HEK293 (cell line): ENCODE results near the gene PAX4.

Experiments
- CTCF ChIA-PET: fragments of 350-600 bp; formaldehyde crosslinking; extraction: SDS; loops from one replicate; lab custom pipeline; 2021; ENCODE audit warnings: antibody characterized with exemption; lab: Yijun Ruan, JAX
- POLR2A ChIA-PET: fragments of 300-600 bp; formaldehyde crosslinking; extraction: SDS; loops from one replicate; lab custom pipeline; 2020; ENCODE audit warnings: antibody characterized with exemption, inconsistent platforms; lab: Yijun Ruan, JAX
- H3K27ac ChIP-seq: fragments of 200-500 bp; sonication (Bioruptor generic); 2 replicates; pipeline ENCODE4 v1.5.1; 2014; ENCODE audit warnings: low read depth, low read length, control low read depth, inconsistent platforms; ENCODE audit errors: extremely low read depth
- H3K36me3 ChIP-seq, 2 experiments: fragments of 200-500 bp in 1 of 2; sonication (Bioruptor generic) in 1 of 2; 1 replicate in 1 of 2; 2 replicates in 1 of 2; pipeline ENCODE4 v1.5.1; 2014 to 2017; ENCODE audit warnings: inconsistent platforms in 2 of 2, low read length in 2 of 2; ENCODE audit not compliant: control insufficient read depth in 2 of 2, insufficient read depth in 1 of 2
- H3K4me1 ChIP-seq: fragments of 200-500 bp; sonication (Bioruptor generic); 2 replicates; pipeline ENCODE4 v1.5.1; 2014; ENCODE audit warnings: mild to moderate bottlenecking, low read length, inconsistent platforms; ENCODE audit not compliant: control insufficient read depth, insufficient read depth
- H3K4me3 ChIP-seq: 2 replicates; pipeline ENCODE4 v1.5.1; 2011; ENCODE audit warnings: low read depth, mild to moderate bottlenecking, control low read depth, low read length, moderate library complexity
- H3K9me3 ChIP-seq: fragments of 200-500 bp; sonication (Bioruptor generic); 2 replicates; pipeline ENCODE4 v1.5.1; 2014; ENCODE audit warnings: low read depth, low read length, inconsistent platforms; ENCODE audit not compliant: control insufficient read depth, insufficient read depth
- AEBP2 ChIP-seq: fragments of 450-650 bp; formaldehyde crosslinking; IDR thresholded peaks from 2 replicates; pipeline ENCODE4 v1.5.1; 2016; ENCODE audit warnings: missing biosample characterization, missing genetic modification characterization, borderline replicate concordance
- ATF2 ChIP-seq: fragments of 450-650 bp; formaldehyde crosslinking; IDR thresholded peaks from 2 replicates; pipeline ENCODE4 v1.5.1; 2016; ENCODE audit warnings: missing biosample characterization, missing genetic modification characterization, low read depth
- OSR2 ChIP-seq: fragments of 450-650 bp; formaldehyde crosslinking; IDR thresholded peaks from 2 replicates; pipeline ENCODE4 v1.5.1; 2016; ENCODE audit warnings: missing biosample characterization, missing genetic modification characterization
- PATZ1 ChIP-seq: fragments of 450-650 bp; formaldehyde crosslinking; IDR thresholded peaks from 2 replicates; pipeline ENCODE4 v1.5.1; 2016; ENCODE audit warnings: missing biosample characterization, missing genetic modification characterization
- SCRT2 ChIP-seq: fragments of 450-650 bp; formaldehyde crosslinking; IDR thresholded peaks from 2 replicates; pipeline ENCODE4 v1.5.1; 2016; ENCODE audit warnings: missing biosample characterization, missing genetic modification characterization
- SP7 ChIP-seq: fragments of 450-650 bp; formaldehyde crosslinking; IDR thresholded peaks from 2 replicates; pipeline ENCODE4 v1.5.1; 2016; ENCODE audit warnings: missing biosample characterization, missing genetic modification characterization
- ZBTB20 ChIP-seq: fragments of 450-650 bp; formaldehyde crosslinking; IDR thresholded peaks from 2 replicates; pipeline ENCODE4 v1.5.1; 2016; ENCODE audit warnings: missing biosample characterization, missing genetic modification characterization
- ZBTB48 ChIP-seq: fragments of 450-650 bp; formaldehyde crosslinking; IDR thresholded peaks from 2 replicates; pipeline ENCODE4 v1.5.1; 2016; ENCODE audit warnings: missing biosample characterization, missing genetic modification characterization
- ZBTB8A ChIP-seq: fragments of 450-650 bp; formaldehyde crosslinking; IDR thresholded peaks from 2 replicates; pipeline ENCODE4 v1.5.1; 2016; ENCODE audit warnings: missing biosample characterization, missing genetic modification characterization
- ZNF121 ChIP-seq: fragments of 450-650 bp; formaldehyde crosslinking; IDR thresholded peaks from 2 replicates; pipeline ENCODE4 v1.5.1; 2016; ENCODE audit warnings: missing biosample characterization, missing genetic modification characterization
- ZNF16 ChIP-seq: fragments of 450-650 bp; formaldehyde crosslinking; IDR thresholded peaks from 2 replicates; pipeline ENCODE4 v1.5.1; 2016; ENCODE audit warnings: low read depth, missing biosample characterization, missing genetic modification characterization
- ZNF221 ChIP-seq: fragments of 450-650 bp; formaldehyde crosslinking; IDR thresholded peaks from 2 replicates; pipeline ENCODE4 v1.5.1; 2017; ENCODE audit warnings: missing biosample characterization, missing genetic modification characterization, borderline replicate concordance
- ZNF23 ChIP-seq: fragments of 450-650 bp; formaldehyde crosslinking; IDR thresholded peaks from 2 replicates; pipeline ENCODE4 v1.5.1; 2016; ENCODE audit warnings: missing biosample characterization, missing genetic modification characterization, borderline replicate concordance
- ZNF266 ChIP-seq: fragments of 450-650 bp; formaldehyde crosslinking; IDR thresholded peaks from 2 replicates; pipeline ENCODE4 v1.5.1; 2016; ENCODE audit warnings: missing biosample characterization, missing genetic modification characterization, low read depth
- ZNF394 ChIP-seq: fragments of 450-650 bp; formaldehyde crosslinking; IDR thresholded peaks from 2 replicates; pipeline ENCODE4 v1.5.1; 2016; ENCODE audit warnings: missing biosample characterization, missing genetic modification characterization, mild to moderate bottlenecking, moderate library complexity, borderline replicate concordance
- ZNF426 ChIP-seq: fragments of 450-650 bp; formaldehyde crosslinking; IDR thresholded peaks from 2 replicates; pipeline ENCODE4 v1.5.1; 2017; ENCODE audit warnings: missing biosample characterization, missing genetic modification characterization, mild to moderate bottlenecking, inconsistent platforms, moderate library complexity
- ZNF558 ChIP-seq: fragments of 450-650 bp; formaldehyde crosslinking; IDR thresholded peaks from 2 replicates; pipeline ENCODE4 v1.5.1; 2016; ENCODE audit warnings: missing biosample characterization, missing genetic modification characterization
- ZNF596 ChIP-seq: fragments of 450-650 bp; IDR thresholded peaks from 2 replicates; pipeline ENCODE4 v1.5.0; 2018; ENCODE audit warnings: missing biosample characterization, mild to moderate bottlenecking, missing genetic modification characterization, moderate library complexity
- ZNF747 ChIP-seq: fragments of 450-650 bp; formaldehyde crosslinking; IDR thresholded peaks from 2 replicates; pipeline ENCODE4 v1.5.1; 2016; ENCODE audit warnings: missing biosample characterization, missing genetic modification characterization
- ZNF776 ChIP-seq: fragments of 450-650 bp; formaldehyde crosslinking; IDR thresholded peaks from 2 replicates; pipeline ENCODE4 v1.5.0; 2017; ENCODE audit warnings: missing biosample characterization, missing genetic modification characterization, borderline replicate concordance
- ZNF791 ChIP-seq: fragments of 450-650 bp; formaldehyde crosslinking; IDR thresholded peaks from 2 replicates; pipeline ENCODE4 v1.5.1; 2016; ENCODE audit warnings: missing biosample characterization, missing genetic modification characterization

Gene PAX4

GRCh38 chr7:127635659-127636285 lies 17.8 kb upstream of the PAX4 start:
- H3K36me3 ChIP-seq = no peaks in the 10 kb centered on the region
- ChIA-PET CTCF (interaction anchor here (0.9 kb wide), 1 partner anchor 9 kb away, joined by 3 read pairs; no protein-coding TSS in a partner anchor), POLR2A (no interaction called here)
- H3K4me1 ChIP-seq = no peaks in the 10 kb centered on the region
- no peak overlapping the region for H3K27ac ChIP-seq
- H3K9me3 ChIP-seq = no peaks in the 10 kb centered on the region
- TF ChIP-seq ZNF221 (tag by site-specific recombination) (no peak), ATF2 (no peak), ZNF558 (tag by site-specific recombination) (no peak), SCRT2 (tag by site-specific recombination) (no peak), SP7 (tag by site-specific recombination) (no peak), PATZ1 (no peak), AEBP2 (tag by site-specific recombination) (no peak), ZNF16 (tag by site-specific recombination) (no peak), ZNF596 (tag by site-specific recombination) (no peak), ZNF747 (no peak), ZNF426 (tag by site-specific recombination) (no peak), ZBTB20 (tag by site-specific recombination) (no peak), ZNF394 (tag by site-specific recombination) (no peak), ZBTB48 (no peak), ZNF23 (tag by site-specific recombination) (no peak), ZNF776 (tag by site-specific recombination) (no peak)
- no peak overlapping the region for H3K4me3 ChIP-seq

GRCh38 chr7:127632276-127632910 lies 14.5 kb upstream of the PAX4 start:
- ChIA-PET CTCF (interaction anchor here (1.8 kb wide), 1 partner anchor 44 kb away, joined by 6 read pairs; the partner anchor contains the start of gene ARF5), POLR2A (no interaction called here)
- no peaks in the 10 kb centered on the region for H3K4me1 ChIP-seq
- no peaks in the 10 kb centered on the region for H3K36me3 ChIP-seq
- TF ChIP-seq ZNF121 (no peak), ZNF221 (tag by site-specific recombination) (no peak), OSR2 (no peak), ZNF791 (tag by site-specific recombination) (no peak), ZNF266 (tag by site-specific recombination) (no peak), ZBTB8A (tag by site-specific recombination) (no peak)
- H3K9me3 ChIP-seq = no peaks in the 10 kb centered on the region
- H3K4me3 ChIP-seq = no peak overlapping the region
- no peak overlapping the region for H3K27ac ChIP-seq
